Forelimb muscle (tissue), 1 donor: Measurements from ENCODE around the gene SLC8B1. TPM values are rescaled to one million over a fixed set of nuclear protein-coding genes. Genes with fewer than 3 reads are reported as not detected.

Experiments used
- DNase-seq: peaks from one replicate; pipeline ENCODE4 v3.0.0-alpha.2; 2013; ENCODE audit warnings: low read depth
- polyA plus RNA-seq: library from polyadenylated mRNA; unstranded; fragments of 120-200 nt; gene quantifications from one replicate; pipeline ENCODE4 v1.2.1, GENCODE V29; 2013; ENCODE audit not compliant: insufficient read length

The SLC8B1 gene
- polyA plus RNA-seq, 1 donor = 16.2 TPM

DNA sequence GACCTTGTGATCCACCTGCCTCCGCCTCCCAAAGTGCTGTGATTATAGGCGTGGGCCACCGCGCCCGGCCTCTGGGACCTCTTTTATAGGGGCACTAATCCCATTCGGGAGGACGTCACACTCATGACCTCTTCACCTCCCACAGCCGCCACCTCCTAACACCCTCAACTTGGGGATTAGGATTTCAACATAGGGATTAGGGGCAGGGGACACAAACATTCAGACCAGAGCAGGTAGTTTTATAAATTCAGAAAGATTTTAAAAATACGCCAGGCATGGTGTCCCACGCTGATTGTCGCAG is 64.2 kb downstream of the SLC8B1 start:
- no peak for DNase-seq

DNA sequence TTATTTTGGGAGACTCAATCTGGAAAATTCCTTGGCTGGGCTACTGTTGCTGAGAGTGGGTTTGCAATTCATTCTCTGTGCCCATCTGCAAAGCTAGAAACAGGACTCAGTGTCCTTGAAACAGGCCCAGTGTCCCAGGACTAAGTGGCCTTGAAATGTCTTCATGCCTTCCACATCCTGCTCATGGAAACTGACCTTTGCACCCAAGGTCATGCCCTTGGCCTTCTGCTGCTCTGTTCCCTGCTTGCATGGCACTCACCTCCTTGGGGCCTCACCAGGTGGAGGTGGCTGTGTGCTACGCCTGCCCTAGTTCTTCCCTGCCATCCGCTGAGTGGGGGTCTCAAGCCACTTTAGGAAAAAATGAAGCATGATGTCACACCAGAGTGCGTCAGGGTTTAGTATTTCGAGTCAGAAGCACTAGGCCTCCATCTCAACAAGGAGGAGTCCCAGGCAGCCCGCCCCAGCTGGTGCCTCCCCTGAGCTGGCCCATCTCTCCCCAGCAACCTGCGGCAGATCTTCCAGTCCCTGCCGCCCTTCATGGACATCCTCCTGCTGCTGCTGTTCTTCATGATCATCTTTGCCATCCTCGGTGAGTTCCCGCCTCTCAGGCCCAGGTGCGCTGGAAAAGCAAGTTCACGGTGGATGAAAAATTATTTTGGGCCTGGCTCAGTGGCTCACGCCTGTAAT is 65.5 kb downstream of the SLC8B1 start:
- no peak for DNase-seq

DNA sequence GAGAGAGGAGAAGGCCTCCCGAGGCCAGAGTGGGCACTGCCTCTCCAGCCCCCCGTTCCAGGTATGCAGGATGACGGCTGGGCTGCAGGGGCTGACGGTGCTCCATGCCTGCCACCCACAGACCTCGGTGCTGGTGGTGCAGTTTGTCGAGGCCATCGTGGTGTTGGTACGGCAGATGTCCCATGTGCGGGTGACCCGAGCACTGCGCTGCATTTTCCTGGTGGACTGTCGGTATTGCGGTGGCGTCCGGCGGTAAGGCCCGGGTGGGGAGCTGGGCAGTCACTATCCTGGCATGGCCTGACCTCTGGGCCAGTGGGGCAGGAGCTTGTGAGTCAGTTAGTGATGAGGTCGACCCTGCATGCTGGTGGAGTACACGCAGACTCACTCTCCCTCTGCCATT is 66.3 kb downstream of the SLC8B1 start:
- no peak for DNase-seq

DNA sequence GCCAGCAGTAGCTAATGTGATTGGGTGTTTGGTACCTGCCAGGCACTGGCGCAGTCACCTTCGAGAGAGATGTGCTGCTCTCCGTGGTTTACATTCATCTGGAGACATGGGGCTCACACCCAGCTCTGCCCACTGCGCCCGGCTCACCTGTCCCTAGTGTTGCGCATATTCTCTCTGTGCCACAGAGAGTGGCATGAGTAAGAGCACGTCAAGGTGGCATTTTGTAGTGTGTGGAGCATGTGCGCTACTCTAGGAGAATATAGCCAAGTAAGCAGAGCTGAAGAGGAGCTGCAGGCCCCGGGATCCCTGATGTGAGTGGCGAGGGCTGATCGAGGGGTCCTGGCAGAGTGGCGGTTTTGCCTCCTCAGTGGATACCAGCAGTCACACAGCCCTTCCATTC is 66.8 kb downstream of the SLC8B1 start:
- no peak for DNase-seq

DNA sequence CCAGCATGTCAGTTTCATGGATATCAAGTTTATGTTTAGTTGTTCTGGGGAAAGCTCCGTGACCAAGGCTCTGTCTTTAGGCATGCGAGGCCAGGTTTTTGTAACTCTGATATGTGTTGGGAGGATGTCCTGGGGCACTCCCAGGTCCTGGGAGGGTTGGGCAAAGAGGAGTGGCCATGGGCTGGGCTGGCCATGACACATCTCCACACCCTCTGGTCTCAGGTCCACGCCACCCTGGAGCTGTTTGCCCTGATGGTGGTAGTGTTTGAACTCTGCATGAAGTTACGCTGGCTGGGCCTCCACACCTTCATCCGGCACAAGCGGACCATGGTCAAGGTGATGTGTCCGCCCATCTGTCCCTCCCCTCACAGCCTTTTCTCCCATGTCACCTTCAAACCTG is 67.3 kb downstream of the SLC8B1 start:
- no peak for DNase-seq

DNA sequence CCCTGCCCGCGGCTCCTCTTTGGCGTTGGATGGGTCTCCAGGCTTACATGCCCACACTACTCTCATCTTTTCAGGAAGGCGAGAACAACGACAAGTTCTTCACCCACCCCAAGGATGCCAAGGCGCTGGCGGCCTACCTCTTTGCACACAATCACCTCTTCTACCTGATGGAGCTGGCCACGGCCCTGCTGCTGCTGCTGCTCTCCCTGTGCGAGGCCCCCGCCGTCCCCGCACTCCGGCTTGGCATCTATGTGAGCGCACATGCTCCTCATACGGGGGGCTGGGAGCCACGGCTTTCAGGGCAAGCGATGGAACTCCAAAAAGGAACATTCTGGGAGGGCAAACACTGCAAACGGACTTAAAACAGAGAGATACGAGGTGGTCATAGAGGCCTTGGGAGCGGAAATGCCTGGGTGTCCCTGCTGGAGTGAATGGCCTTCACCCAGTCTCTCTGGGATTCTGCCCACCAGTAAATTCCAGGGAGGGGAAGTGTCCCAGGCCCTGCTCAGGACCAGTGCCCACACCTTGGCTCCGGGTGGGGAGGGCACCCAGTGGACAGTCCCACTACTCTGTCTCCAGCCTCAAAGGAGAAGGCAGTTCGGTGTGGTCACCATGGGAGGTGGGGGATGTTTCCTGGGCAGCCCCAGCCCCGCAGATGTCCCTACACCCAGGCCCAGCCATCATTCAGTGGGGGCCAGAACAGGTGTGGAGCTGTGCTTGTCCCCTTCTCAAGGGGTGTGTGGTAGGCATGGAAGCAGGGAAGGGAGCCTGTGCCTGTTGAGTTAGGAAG is 68.6 kb downstream of the SLC8B1 start:
- no peak for DNase-seq

DNA sequence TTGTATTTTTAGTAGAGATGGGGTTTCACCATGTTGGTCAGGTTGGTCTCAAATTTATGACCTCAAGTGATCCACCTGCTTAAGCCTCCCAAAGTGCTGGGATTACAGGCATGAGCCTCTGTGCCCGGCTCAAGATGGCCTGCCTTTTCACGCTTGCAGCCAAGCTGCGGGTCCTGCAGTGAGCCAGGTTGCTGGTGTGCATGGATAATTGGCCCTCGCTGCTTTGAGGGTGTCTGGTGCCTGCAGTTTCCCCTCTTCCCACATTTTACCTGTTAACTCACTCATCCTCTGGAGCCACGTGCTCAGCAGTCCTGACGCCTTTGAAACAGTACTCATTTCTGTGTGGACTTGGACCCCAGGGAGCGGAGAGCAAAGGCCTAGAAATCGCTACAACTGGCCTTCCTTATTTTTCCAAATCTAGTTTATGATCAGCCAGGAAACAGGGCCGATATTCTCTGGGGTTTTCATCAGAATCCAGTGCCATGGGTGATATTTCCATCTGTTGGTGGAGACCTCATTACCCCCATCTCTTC is 71.4 kb downstream of the SLC8B1 start:
- DNase-seq = no peak

DNA sequence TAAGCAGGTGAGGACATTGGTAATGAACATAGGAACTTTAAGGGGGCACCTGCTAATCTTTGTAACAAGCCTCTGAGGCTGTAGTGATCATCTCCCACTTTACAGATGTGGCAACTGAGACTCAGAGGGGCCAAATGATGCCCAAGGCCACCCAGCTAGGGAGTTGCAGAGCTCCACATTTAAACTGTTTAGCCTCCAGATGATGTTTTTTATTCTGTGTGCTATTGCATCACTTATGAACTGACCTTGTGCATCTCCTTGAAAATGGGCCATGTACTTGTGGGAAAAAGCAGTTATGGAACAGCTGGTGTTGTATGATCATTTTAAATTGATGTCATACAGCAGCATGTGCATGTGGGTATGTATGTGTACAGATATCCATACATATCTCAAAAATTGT is 72.2 kb downstream of the SLC8B1 start:
- no peak for DNase-seq

DNA sequence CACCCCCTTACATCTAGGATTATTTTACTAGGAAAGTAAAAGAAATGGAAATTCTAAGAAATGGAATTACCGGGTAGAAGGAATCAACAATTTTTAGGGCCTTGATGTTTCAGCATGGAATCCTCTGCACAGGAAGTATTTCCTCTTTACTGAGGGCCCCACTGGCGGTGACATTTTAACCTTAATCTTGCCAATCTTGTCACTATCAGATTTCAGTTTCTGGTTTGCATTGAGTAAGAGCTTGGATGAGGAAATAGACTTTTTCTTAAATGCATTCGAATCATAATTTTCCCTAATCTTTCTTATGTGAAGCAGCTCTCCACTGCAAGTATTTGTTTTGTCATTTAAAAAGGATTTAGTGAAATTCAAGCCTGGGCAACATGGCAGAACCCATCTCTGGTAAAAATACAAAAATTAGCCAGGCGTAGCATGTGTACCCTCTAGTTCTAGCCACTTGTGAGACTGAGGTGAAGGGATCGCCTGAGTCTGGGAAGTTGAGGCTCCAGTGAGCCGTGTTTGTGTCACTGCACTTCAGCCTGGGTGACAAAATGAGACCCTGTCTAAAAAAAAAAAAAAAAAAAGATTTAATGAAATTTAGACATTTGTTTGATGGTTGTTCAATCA is 73.0 kb downstream of the SLC8B1 start:
- DNase-seq = no peak

DNA sequence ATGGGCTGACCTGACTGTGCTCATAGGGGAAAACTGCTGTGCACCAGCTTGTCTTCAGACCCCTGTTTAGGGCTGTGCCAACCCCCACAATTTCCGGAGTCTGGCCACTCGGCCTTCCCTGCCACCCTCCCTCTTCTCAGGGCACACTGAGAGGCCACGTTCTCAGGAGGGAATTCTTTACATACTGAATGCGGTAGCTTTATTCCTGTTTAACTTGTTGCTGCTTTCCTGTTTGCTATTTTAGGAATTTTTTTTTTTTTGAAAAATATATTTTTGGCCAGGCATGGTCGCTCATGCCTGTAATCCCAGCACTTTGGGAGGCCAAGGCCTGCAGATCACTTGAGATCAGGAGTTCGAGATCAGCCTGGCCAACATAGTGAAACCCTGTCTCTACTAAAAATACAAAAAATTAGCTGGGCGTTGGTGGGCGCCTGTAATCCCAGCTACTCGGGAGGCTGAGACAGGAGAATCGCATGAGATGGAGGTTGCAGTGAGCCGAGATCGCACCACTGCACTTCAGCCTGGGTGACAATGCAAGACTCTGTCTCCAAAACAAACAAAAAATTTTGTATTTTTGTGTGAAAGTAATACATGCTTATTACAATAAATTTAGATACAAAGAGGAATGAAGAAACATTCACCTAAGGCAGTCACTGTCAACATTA is 74.1 kb downstream of the SLC8B1 start:
- DNase-seq = no peak

DNA sequence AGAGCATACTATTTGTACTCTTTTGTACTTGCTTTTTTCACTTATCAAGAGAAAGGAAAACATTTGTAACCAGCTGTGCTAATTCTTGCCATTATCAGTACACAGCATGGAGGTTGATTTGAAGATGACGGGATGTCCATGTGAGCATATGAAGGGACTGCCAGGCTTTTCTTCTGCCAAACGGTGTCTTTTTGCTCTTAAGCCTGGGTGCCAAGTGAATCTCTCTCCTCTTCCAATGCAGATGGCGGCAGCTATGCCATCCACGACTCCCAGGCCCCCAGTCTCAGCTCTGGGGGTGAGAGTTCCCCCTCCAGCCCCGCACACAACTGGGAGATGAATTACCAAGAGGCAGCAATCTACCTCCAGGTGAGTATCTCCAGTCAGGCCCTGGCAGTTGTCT is 74.8 kb downstream of the SLC8B1 start:
- no peak for DNase-seq

DNA sequence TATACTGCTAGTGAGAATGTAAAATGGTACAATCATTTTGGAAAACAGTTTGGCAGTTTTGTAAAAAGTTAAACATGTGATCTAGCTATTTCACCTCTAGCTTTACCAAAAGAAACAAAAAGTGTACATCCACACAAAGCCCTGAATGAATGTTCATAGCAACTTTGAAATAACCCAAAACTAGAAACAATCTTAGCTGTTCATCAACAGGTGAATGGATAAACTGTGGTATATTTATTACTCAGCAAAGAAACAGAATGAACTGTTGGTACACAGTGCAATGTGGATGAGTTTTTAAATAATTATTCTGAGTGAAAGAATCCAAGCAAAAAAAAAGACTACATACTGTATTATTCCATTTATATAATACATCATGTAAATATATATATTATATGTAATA is 77.3 kb downstream of the SLC8B1 start:
- DNase-seq = no peak

DNA sequence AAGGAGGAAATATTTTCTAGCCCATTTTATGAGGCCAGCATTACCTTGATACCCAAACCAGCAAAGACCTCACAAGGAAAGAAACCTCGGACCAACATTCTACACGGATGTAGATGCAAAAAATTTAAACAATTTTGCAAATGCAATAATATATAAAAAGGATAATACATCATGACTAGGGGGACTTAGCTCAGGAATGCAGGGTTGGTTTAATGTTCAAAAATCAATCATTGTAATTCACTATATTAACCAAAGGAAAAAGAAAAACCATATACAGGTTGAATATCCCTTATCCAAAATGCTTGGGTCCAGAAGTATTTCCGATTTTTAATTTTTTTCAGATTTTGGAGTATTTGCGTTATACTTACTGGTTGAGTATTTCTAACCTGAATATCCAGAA is 80.6 kb downstream of the SLC8B1 start:
- no peak for DNase-seq

DNA sequence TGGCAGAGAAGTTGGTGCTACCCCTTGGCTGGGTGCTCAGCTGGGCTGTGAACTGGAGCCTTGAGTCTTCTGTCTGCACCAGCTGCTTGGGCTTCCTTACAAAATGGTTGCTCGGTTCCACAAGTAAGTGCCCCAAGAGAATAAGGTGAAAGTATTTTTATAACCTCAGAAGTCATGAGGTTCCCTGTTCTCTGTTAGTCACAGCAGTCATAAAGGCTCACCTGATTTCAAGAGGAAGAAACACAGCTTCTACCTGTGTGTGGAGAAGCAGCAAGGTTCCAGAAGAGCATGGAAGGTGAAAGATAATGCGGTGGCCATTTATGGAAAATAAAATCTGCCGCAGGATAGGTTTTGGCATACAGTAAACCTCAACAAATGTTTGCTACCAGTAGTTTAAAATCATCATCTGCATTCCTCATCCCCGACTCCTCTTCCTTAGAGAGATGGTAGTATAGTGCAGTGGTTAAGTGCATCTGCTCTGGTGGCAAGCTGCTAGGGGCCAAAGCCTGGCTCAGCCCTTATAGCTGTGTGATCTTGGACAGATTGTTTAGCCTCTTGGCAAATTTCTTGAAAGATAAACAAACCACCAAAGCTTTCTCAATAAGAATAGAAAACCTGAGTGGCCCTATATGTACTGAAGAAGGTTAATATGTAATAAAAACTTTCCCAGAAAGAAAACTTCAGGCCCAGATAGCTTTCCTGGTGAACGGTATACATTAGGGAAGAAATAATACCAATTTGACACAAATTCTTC is 81.2 kb downstream of the SLC8B1 start:
- no peak for DNase-seq

DNA sequence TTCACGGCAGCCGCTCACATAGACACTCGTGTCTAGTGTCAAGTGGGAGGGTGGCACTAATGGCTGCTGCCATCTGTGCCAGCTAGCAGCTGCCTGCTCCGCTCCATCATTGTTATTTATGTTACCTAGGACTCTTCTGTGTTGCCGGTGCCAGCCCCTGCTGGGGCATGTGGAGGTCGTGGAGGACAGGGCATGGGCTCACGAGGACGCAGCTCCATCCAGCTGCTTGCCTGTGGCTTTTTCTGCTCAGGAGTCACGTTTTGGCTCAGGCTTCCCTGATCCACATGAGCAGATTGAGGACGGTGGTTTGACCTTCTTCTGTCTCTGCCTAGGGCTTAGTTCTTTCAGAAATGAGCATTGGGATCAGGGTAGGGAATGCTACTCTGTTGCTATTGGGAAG is 82.4 kb downstream of the SLC8B1 start:
- DNase-seq = no peak

DNA sequence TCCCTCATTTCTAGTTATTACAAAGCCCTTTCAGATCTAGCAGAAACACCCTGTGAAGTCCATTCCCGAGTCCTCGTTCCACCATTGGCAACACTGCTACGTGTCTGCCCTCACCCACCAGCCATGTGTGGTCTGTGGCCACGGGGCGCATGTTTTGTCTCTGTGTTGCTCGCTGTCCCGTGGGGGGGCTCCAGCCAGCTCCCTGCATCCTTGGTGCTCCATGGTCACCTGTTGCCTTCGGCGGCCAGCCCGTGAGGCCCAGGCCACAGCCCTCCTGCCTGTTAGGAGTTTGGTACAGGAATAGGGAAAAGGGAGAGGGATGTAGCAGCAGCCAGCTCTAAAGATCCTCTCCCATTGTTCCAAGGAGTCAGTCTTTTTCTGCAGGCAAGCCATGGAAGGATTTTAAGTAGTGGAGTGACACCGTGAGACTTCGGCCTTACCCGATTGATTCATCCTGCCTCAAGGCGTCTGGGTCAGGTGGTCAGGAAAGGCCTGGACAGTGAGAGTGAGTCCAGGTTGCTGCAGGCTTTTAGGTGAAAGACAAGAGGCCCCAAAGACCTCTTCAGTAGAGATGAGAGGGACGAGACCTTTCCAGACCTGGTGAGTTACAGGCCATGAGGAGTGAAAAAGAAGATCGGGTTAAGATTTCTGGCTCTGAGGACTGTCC is 83.4 kb downstream of the SLC8B1 start:
- DNase-seq = no peak

DNA sequence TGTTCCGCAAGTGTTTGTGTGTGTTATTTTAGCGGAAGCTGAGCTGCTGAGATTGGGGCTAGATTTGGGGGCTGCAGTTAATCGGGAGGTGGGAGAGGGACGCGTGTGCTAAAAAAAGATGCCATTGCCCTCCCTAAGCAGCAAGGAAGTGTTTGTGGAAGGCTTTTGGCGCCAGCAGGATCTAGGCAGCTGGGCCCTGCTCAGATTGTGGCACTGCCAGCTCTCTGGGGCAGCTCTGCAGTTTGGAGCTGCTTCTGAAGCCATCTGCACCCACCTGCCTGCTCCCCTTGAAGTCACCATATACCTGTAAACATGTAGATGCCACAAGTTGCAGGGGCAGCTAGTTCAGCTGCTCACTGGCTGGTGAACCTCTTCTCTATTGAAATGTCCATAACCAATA is 84.9 kb downstream of the SLC8B1 start:
- DNase-seq = no peak

DNA sequence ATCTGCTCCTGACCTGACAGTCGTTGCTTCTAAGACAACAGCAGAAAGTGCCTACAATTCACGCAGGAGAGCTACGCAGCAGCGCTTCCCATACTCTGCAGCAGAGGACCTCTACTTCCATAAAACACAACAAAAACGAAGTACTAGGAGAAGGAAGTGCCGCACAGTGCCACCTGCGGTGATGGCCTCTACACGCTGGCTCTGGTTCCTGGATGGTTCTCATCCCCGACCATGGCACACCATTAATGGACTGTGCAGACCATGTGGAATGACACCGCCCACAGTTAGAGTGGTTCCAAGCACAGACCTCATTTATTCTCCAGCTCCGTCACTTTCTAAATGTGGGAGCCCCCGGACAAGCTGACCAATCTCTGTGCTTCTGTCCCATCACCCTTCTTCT is 85.4 kb downstream of the SLC8B1 start:
- DNase-seq = no peak

DNA sequence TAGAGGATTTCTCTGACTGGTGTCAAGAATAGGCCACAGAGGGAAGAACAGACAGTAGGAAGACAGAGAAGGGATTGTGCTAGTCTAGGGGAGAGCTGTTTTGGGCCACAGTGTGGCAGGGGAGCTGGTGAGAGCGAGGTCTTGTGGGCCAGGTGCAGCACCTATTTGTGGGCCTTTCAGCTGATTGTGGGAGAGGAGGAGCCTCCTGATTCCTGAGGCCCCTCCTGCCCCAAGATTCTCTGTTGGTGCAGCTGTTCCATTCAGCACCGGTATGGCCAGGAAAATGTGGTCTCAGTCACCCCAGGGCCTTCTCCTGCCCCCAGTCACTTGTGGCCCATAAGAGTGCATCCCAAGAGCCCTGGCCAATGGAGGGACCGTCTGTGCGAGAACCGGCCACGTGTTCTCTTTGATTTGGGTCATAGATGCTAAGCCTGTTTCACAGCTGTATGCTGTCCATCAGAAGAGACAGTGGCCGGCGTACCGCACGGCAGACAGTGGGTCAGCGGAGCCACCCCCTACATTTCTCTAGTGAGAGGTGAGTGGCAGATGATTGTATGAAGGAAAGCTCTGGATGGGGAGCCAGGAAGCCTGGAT is 86.0 kb downstream of the SLC8B1 start:
- no peak for DNase-seq
